SK-N-SH (cell line): ENCODE results near the gene WWOX. TPM values are rescaled to one million over a fixed set of nuclear protein-coding genes. Genes with fewer than 3 reads are reported as not detected.

Experiments
- CTCF ChIA-PET: fragments of 300-600, 350-600 bp; formaldehyde crosslinking; extraction: SDS; loops from one replicate; lab custom pipeline; 2021; lab: Yijun Ruan, JAX
- POLR2A ChIA-PET: fragments of 350-600 bp; sonication (Branson Sonifier 250); formaldehyde crosslinking; extraction: SDS; loops from one replicate; lab custom pipeline; 2020; ENCODE audit warnings: antibody characterized with exemption, inconsistent platforms; lab: Yijun Ruan, JAX
- DNase-seq: peaks from one replicate; pipeline ENCODE4 v3.0.0; 2012
- H2AFZ ChIP-seq: fragments of 200-600 bp; sonication (generic); 2 replicates; pipeline ENCODE4 v1.8.1; 2016; ENCODE audit warnings: antibody characterized with exemption, mild to moderate bottlenecking, low read depth
- H3F3A ChIP-seq: fragments of 200-600 bp; sonication (generic); replicated peaks from 2 replicates; pipeline ENCODE3; 2016; ENCODE audit warnings: antibody characterized with exemption, mild to moderate bottlenecking; ENCODE audit not compliant: insufficient read depth
- H3K27ac ChIP-seq, 2 experiments: fragments of 200-500 bp in 1 of 2; fragments of 200-600 bp in 1 of 2; sonication (Bioruptor generic) in 1 of 2; sonication (generic), shearing (Covaris generic) in 1 of 2; 2 replicates each; pipeline versions ENCODE4 v1.5.1 to v1.6.1; 2014 to 2016; ENCODE audit warnings: low read depth in 2 of 2, inconsistent platforms in 1 of 2, low read length in 1 of 2, mild to moderate bottlenecking in 1 of 2, mixed read lengths in 1 of 2
- H3K27me3 ChIP-seq: fragments of 200-600 bp; sonication (generic), shearing (Covaris generic); 2 replicates; pipeline ENCODE4 v1.6.1; 2016; ENCODE audit warnings: mixed run types; ENCODE audit not compliant: insufficient read depth
- H3K36me3 ChIP-seq, 2 experiments: fragments of 200-500 bp in 1 of 2; fragments of 200-600 bp in 1 of 2; sonication (Bioruptor generic) in 1 of 2; sonication (generic) in 1 of 2; replicated peaks in 1 of 2; 2 replicates each; pipeline versions ENCODE3 to v1.5.1; 2014 to 2016; ENCODE audit warnings: low read length in 1 of 2, mild to moderate bottlenecking in 1 of 2; ENCODE audit not compliant: insufficient read depth in 2 of 2, control insufficient read depth in 1 of 2
- H3K4me1 ChIP-seq, 2 experiments: fragments of 200-500 bp in 1 of 2; fragments of 200-600 bp in 1 of 2; sonication (Bioruptor generic) in 1 of 2; sonication (generic), shearing (Covaris generic) in 1 of 2; 2 replicates each; pipeline versions ENCODE4 v1.5.1 to v1.6.1; 2014 to 2016; ENCODE audit warnings: low read depth in 1 of 2, low read length in 1 of 2, mixed run types in 1 of 2; ENCODE audit not compliant: insufficient read depth in 2 of 2, control insufficient read depth in 1 of 2
- H3K4me2 ChIP-seq: fragments of 200-600 bp; sonication (generic), shearing (Covaris generic); 2 replicates; pipeline ENCODE4 v1.6.1; 2017; ENCODE audit warnings: mixed run types
- H3K4me3 ChIP-seq, 2 experiments: fragments of 200-500 bp in 1 of 2; fragments of 200-600 bp in 1 of 2; sonication (Bioruptor generic) in 1 of 2; sonication (generic), shearing (Covaris generic) in 1 of 2; 2 replicates each; pipeline versions ENCODE4 v1.5.1 to v1.8.1; 2014 to 2016; ENCODE audit warnings: low read depth in 2 of 2, inconsistent platforms in 1 of 2, low read length in 1 of 2, mild to moderate bottlenecking in 1 of 2, mixed read lengths in 1 of 2, moderate library complexity in 1 of 2
- H3K79me2 ChIP-seq: fragments of 200-600 bp; sonication (generic); 2 replicates; pipeline ENCODE4 v1.8.1; 2017; ENCODE audit warnings: mild to moderate bottlenecking; ENCODE audit not compliant: insufficient read depth
- H3K9ac ChIP-seq: fragments of 200-600 bp; sonication (generic); 2 replicates; pipeline ENCODE4 v1.6.1; 2017; ENCODE audit warnings: mixed run types
- H3K9me2 ChIP-seq: fragments of 200-600 bp; sonication (generic); 2 replicates; pipeline ENCODE4 v1.6.1; 2017; ENCODE audit warnings: mixed run types
- H3K9me3 ChIP-seq: fragments of 200-600 bp; sonication (generic); 2 replicates; pipeline ENCODE4 v1.6.1; 2017; ENCODE audit warnings: mixed run types, mild to moderate bottlenecking, moderate library complexity
- H4K20me1 ChIP-seq: fragments of 200-600 bp; sonication (generic); 2 replicates; pipeline ENCODE4 v1.6.1; 2017; ENCODE audit warnings: mild to moderate bottlenecking, mixed run types; ENCODE audit not compliant: insufficient read depth
- CHD2 ChIP-seq: fragments of 150-350 bp; IDR thresholded peaks from 2 replicates; pipeline ENCODE4 v1.6.1; 2018; ENCODE audit warnings: low read length; ENCODE audit not compliant: partially characterized antibody
- ELF1 ChIP-seq: IDR thresholded peaks from 2 replicates; pipeline ENCODE4 v1.4.0; 2012
- FOXJ3 ChIP-seq: sonication (generic); formaldehyde crosslinking; IDR thresholded peaks from 2 replicates; pipeline ENCODE4 v1.5.1; 2020; ENCODE audit warnings: mild to moderate bottlenecking, missing genetic modification reagents
- FOXM1 ChIP-seq: IDR thresholded peaks from 2 replicates; pipeline ENCODE4 v1.4.0; 2012; ENCODE audit warnings: low read depth, mild to moderate bottlenecking
- GABPA ChIP-seq: IDR thresholded peaks from 2 replicates; pipeline ENCODE4 v1.4.0; 2012; ENCODE audit warnings: low read depth, mild to moderate bottlenecking
- NFIC ChIP-seq: IDR thresholded peaks from 2 replicates; pipeline ENCODE4 v1.4.0; 2012; ENCODE audit warnings: borderline replicate concordance
- NRF1 ChIP-seq: IDR thresholded peaks from 2 replicates; pipeline ENCODE4 v1.6.1; 2012; ENCODE audit warnings: low read depth, mild to moderate bottlenecking, low read length
- RAD21 ChIP-seq: IDR thresholded peaks from 2 replicates; pipeline ENCODE4 v1.6.1; 2012; ENCODE audit warnings: mild to moderate bottlenecking, low read length
- SMC3 ChIP-seq: IDR thresholded peaks from 2 replicates; pipeline ENCODE4 v1.6.1; 2012; ENCODE audit warnings: low read depth, low read length, improper control_type of control experiment
- TCF12 ChIP-seq: IDR thresholded peaks from 2 replicates; pipeline ENCODE4 v1.4.0; 2012
- YY1 ChIP-seq: IDR thresholded peaks from 2 replicates; pipeline ENCODE4 v1.4.0; 2012; ENCODE audit warnings: low read depth, mild to moderate bottlenecking
- WGBS: methylation state at CpG from one replicate; pipeline ENCODE4 v1.1.6; 2017; ENCODE audit warnings: low lambda C conversion rate; 5-methylcytosine and 5-hydroxymethylcytosine counted together
- polyA plus RNA-seq, 3 experiments: library from polyadenylated mRNA; depleted of rRNA; stranded (reverse); fragments of >200 nt; gene quantifications; 2 replicates each; pipeline ENCODE4 v1.2.3, GENCODE V29; 2012
- TF ChIP-seq, protein P1 (sequence below): fragments of 200-600 bp; sonication (generic); IDR thresholded peaks from 2 replicates; pipeline ENCODE4 v1.6.1; 2017; ENCODE audit warnings: antibody characterized with exemption, mild to moderate bottlenecking, moderate library complexity
- TF ChIP-seq, protein P2 (sequence below): IDR thresholded peaks from 2 replicates; pipeline ENCODE4 v1.6.1; 2012; ENCODE audit warnings: mild to moderate bottlenecking, low read depth, low read length, moderate library complexity
- TF ChIP-seq, protein P3 (sequence below): IDR thresholded peaks from 2 replicates; pipeline ENCODE4; 2012
- TF ChIP-seq, protein P4 (sequence below): fragments of 150-350 bp; IDR thresholded peaks from 2 replicates; pipeline ENCODE4 v1.6.1; 2017; ENCODE audit warnings: antibody characterized with exemption, low read length, low read depth, borderline replicate concordance
- TF ChIP-seq, protein P5 (sequence below): IDR thresholded peaks from 2 replicates; pipeline ENCODE4 v1.4.0; 2012; ENCODE audit warnings: low read depth

The WWOX gene
- polyA plus RNA-seq, 1 of the 3 experiments (the other 2 are of a cell fraction), result 10.8 TPM

DNA sequence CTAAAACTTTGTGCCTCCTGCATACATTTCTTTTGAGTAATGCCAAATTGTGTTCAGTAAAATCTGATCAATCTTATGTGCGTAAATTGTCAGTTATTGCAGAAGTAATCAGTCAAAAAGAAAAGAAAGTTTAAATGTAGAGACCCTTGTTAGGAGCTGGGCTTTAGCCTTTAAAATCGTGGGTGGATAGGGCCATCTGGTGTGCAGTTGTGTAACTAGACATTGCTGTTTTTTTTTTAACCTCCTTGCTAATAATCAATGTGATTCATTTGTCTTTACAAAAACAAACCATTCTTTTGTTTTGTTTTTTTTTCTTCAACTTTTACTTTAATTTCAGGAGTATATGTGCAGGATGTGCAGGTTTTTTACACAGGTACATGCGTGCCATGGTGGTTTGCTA, 5.3 kb upstream of the WWOX start:
- Histone ChIP-seq H3K4me1 (peaks cover 4 to 5% of the 10 kb centered on the region in 2 experiments; a peak in 1 of 4 replicates), H3K27me3 (no peaks in the 10 kb centered on the region; the same call in 1 of the 2 replicates), H3K27ac (no peak overlapping the region), H3K4me3 (no peak overlapping the region), H3K9me2 (no peaks in the 10 kb centered on the region)
- TF ChIP-seq, protein P1, sequence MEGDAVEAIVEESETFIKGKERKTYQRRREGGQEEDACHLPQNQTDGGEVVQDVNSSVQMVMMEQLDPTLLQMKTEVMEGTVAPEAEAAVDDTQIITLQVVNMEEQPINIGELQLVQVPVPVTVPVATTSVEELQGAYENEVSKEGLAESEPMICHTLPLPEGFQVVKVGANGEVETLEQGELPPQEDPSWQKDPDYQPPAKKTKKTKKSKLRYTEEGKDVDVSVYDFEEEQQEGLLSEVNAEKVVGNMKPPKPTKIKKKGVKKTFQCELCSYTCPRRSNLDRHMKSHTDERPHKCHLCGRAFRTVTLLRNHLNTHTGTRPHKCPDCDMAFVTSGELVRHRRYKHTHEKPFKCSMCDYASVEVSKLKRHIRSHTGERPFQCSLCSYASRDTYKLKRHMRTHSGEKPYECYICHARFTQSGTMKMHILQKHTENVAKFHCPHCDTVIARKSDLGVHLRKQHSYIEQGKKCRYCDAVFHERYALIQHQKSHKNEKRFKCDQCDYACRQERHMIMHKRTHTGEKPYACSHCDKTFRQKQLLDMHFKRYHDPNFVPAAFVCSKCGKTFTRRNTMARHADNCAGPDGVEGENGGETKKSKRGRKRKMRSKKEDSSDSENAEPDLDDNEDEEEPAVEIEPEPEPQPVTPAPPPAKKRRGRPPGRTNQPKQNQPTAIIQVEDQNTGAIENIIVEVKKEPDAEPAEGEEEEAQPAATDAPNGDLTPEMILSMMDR, result peak; percentile 37
- TF ChIP-seq RAD21 (peak; percentile 57), ELF1 (no peak), NRF1 (no peak), GABPA (no peak), FOXM1 (no peak), SMC3 (no peak; the same call in 1 of the 2 replicates)
- TF ChIP-seq, all 33 proteins: peak for 2
- CTCF ChIA-PET, result interaction anchor here (0.8 to 1.5 kb wide), 4 partner anchors 8 to 419 kb away, joined by 3 to 6 read pairs (median 4); no protein-coding TSS in a partner anchor
- H2AFZ ChIP-seq, result no peak overlapping the region
- no peaks in the 10 kb centered on the region for H3K9me3 ChIP-seq
- H3K4me2 ChIP-seq, result no peak overlapping the region
- no peak for DNase-seq
- H3K36me3 ChIP-seq, result no peaks in the 10 kb centered on the region
- no peaks in the 10 kb centered on the region for H3K79me2 ChIP-seq
- 49% methylated on average over 3 of the region's 3 CpGs for WGBS
- H3K9ac ChIP-seq, result no peak overlapping the region
- no peaks in the 10 kb centered on the region for H4K20me1 ChIP-seq
- POLR2A ChIA-PET, result no interaction called here
- no peaks in the 10 kb centered on the region for H3F3A ChIP-seq

DNA sequence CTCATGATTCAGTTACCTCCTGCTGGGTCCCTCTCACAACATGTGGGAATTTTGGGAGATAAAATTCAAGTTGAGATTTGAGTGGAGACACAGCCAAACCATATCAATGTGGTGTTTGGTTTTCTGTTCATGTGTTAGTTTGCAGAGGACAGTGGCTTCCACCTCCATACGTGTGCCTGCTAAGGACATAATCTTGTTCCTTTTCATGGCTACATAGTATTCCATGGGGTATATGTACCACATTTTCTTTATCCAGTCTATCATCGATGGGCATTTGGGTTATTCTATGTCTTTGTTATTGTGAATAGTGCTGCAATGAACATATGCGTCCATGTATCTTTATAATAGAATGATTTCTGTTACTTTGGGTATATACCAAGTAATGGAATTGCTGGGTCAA, 4.5 kb upstream of the WWOX start:
- Histone ChIP-seq H3K27ac (no peak overlapping the region), H3K4me1 (peaks cover 4 to 5% of the 10 kb centered on the region in 2 experiments; a peak in 1 of 4 replicates), H3K79me2 (no peaks in the 10 kb centered on the region), H4K20me1 (no peaks in the 10 kb centered on the region), H3K27me3 (no peaks in the 10 kb centered on the region), H2AFZ (no peak overlapping the region), H3K4me3 (no peak overlapping the region), H3K36me3 (no peaks in the 10 kb centered on the region), H3K9me2 (no peaks in the 10 kb centered on the region), H3K4me2 (no peak overlapping the region), H3K9me3 (no peaks in the 10 kb centered on the region), H3F3A (no peaks in the 10 kb centered on the region), H3K9ac (no peak overlapping the region)
- WGBS, result 67% methylated on average over 3 of the region's 3 CpGs
- DNase-seq, result no peak
- TF ChIP-seq, protein P2, sequence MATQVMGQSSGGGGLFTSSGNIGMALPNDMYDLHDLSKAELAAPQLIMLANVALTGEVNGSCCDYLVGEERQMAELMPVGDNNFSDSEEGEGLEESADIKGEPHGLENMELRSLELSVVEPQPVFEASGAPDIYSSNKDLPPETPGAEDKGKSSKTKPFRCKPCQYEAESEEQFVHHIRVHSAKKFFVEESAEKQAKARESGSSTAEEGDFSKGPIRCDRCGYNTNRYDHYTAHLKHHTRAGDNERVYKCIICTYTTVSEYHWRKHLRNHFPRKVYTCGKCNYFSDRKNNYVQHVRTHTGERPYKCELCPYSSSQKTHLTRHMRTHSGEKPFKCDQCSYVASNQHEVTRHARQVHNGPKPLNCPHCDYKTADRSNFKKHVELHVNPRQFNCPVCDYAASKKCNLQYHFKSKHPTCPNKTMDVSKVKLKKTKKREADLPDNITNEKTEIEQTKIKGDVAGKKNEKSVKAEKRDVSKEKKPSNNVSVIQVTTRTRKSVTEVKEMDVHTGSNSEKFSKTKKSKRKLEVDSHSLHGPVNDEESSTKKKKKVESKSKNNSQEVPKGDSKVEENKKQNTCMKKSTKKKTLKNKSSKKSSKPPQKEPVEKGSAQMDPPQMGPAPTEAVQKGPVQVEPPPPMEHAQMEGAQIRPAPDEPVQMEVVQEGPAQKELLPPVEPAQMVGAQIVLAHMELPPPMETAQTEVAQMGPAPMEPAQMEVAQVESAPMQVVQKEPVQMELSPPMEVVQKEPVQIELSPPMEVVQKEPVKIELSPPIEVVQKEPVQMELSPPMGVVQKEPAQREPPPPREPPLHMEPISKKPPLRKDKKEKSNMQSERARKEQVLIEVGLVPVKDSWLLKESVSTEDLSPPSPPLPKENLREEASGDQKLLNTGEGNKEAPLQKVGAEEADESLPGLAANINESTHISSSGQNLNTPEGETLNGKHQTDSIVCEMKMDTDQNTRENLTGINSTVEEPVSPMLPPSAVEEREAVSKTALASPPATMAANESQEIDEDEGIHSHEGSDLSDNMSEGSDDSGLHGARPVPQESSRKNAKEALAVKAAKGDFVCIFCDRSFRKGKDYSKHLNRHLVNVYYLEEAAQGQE, result no peak
- TF ChIP-seq, protein P3, sequence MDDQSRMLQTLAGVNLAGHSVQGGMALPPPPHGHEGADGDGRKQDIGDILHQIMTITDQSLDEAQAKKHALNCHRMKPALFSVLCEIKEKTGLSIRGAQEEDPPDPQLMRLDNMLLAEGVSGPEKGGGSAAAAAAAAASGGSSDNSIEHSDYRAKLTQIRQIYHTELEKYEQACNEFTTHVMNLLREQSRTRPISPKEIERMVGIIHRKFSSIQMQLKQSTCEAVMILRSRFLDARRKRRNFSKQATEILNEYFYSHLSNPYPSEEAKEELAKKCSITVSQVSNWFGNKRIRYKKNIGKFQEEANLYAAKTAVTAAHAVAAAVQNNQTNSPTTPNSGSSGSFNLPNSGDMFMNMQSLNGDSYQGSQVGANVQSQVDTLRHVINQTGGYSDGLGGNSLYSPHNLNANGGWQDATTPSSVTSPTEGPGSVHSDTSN, result no peak
- TF ChIP-seq YY1 (no peak), TCF12 (no peak), NFIC (no peak), FOXJ3 (CRISPR knock-in tag) (no peak), CHD2 (no peak), GABPA (no peak)
- TF ChIP-seq, protein P4, sequence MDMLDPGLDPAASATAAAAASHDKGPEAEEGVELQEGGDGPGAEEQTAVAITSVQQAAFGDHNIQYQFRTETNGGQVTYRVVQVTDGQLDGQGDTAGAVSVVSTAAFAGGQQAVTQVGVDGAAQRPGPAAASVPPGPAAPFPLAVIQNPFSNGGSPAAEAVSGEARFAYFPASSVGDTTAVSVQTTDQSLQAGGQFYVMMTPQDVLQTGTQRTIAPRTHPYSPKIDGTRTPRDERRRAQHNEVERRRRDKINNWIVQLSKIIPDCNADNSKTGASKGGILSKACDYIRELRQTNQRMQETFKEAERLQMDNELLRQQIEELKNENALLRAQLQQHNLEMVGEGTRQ, result no peak
- TF ChIP-seq, protein P1, result no peak
- TF ChIP-seq, protein P5, sequence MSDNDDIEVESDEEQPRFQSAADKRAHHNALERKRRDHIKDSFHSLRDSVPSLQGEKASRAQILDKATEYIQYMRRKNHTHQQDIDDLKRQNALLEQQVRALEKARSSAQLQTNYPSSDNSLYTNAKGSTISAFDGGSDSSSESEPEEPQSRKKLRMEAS, result no peak
- ChIA-PET POLR2A (no interaction called here), CTCF (interaction anchor here (1.0 kb wide), 1 partner anchor 9 kb away, joined by 3 read pairs; no protein-coding TSS in a partner anchor)
